Activated CD8-positive, alpha-beta T cell treated with anti-CD3 and anti-CD28 coated beads for 36 hours (primary cell): ENCODE measurements around the gene DPP6. TPM values are rescaled to one million over a fixed set of nuclear protein-coding genes. Genes with fewer than 3 reads are reported as not detected.

ENCODE experiments used
- ATAC-seq: fragments of 200-7000 bp; cut with Tn5 transposase; one replicate; pipeline ENCODE4 v1.10.0; 2021; ENCODE audit warnings: mild to moderate bottlenecking, moderate library complexity
- CTCF ChIA-PET: fragments of 350-600 bp; sonication (Branson Sonifier 250); formaldehyde crosslinking; loops from one replicate; lab custom pipeline; 2021; ENCODE audit warnings: antibody characterized with exemption; lab: Charles Lee
- POLR2A ChIA-PET: fragments of 350-600 bp; sonication (Branson Sonifier 250); formaldehyde crosslinking; loops from one replicate; lab custom pipeline; 2021; ENCODE audit warnings: antibody characterized with exemption; lab: Charles Lee
- DNase-seq: peaks from one replicate; pipeline ENCODE4 v3.0.0-alpha.2; 2020
- H3K27ac Mint-ChIP-seq: one replicate; pipeline ENCODE4 v1.8.0; 2021; ENCODE audit warnings: mild to moderate bottlenecking, mixed read lengths
- H3K27me3 Mint-ChIP-seq: one replicate; pipeline ENCODE4 v1.8.0; 2021; ENCODE audit warnings: mixed read lengths
- H3K36me3 Mint-ChIP-seq: one replicate; pipeline ENCODE4 v1.8.0; 2021; ENCODE audit warnings: low read depth, mixed read lengths
- H3K4me1 Mint-ChIP-seq: one replicate; pipeline ENCODE4 v1.8.0; 2021; ENCODE audit warnings: low read depth, mixed read lengths
- H3K4me3 Mint-ChIP-seq: one replicate; pipeline ENCODE4 v1.8.0; 2021; ENCODE audit warnings: mild to moderate bottlenecking, moderate library complexity, mixed read lengths
- H3K9me3 Mint-ChIP-seq: one replicate; pipeline ENCODE4 v1.8.0; 2021; ENCODE audit warnings: mixed read lengths
- intact Hi-C: fragments of 100-400 bp; cut with micrococcal nuclease; formaldehyde crosslinking; loops from one replicate; pipeline ENCODE4 v1.10.0; 2022
- total RNA-seq, 2 experiments: library from RNA; stranded (reverse); gene quantifications; one replicate each; pipeline ENCODE4 v1.2.3, GENCODE V29; 2021
- TF ChIP-seq, protein P1 (sequence below): fragments of 200-600 bp; IDR thresholded peaks from one replicate; pipeline ENCODE4 v1.8.0; 2022; ENCODE audit warnings: antibody characterized with exemption, mild to moderate bottlenecking

Gene DPP6
- total RNA-seq, 2 experiments from 2014 or later = not detected

DNA sequence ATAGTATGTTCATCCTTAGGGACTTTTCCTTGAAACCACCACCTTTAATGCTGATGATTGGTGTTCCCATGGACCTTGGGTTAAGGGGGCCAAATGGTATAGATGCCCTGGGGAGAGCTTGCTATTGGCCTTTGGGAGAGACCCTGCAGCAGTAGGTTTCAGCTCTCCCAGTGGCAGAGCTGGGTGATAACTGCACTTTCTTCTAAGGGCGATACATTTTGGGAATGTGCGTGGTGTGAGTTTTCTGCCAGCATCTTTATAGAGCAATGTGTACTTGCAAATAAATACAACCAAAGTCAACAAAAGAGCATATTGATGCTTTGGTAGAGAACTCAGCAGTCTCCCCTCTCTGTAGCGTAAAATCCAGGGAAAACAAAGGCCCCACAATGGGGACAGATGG is 546.7 kb downstream of the DPP6 start:
- no peaks in the 10 kb centered on the region for H3K9me3 Mint-ChIP-seq
- H3K4me1 Mint-ChIP-seq = no peaks in the 10 kb centered on the region
- no peaks in the 10 kb centered on the region for H3K36me3 Mint-ChIP-seq
- DNase-seq = no peak
- no peaks in the 10 kb centered on the region for H3K27me3 Mint-ChIP-seq
- ChIA-PET POLR2A (no interaction called here), CTCF (no interaction called here)
- H3K27ac Mint-ChIP-seq = no peak overlapping the region
- intact Hi-C loops = no loop called here
- TF ChIP-seq, protein P1, sequence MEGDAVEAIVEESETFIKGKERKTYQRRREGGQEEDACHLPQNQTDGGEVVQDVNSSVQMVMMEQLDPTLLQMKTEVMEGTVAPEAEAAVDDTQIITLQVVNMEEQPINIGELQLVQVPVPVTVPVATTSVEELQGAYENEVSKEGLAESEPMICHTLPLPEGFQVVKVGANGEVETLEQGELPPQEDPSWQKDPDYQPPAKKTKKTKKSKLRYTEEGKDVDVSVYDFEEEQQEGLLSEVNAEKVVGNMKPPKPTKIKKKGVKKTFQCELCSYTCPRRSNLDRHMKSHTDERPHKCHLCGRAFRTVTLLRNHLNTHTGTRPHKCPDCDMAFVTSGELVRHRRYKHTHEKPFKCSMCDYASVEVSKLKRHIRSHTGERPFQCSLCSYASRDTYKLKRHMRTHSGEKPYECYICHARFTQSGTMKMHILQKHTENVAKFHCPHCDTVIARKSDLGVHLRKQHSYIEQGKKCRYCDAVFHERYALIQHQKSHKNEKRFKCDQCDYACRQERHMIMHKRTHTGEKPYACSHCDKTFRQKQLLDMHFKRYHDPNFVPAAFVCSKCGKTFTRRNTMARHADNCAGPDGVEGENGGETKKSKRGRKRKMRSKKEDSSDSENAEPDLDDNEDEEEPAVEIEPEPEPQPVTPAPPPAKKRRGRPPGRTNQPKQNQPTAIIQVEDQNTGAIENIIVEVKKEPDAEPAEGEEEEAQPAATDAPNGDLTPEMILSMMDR = no peak
- ATAC-seq = no peak
- H3K4me3 Mint-ChIP-seq = no peak overlapping the region

DNA sequence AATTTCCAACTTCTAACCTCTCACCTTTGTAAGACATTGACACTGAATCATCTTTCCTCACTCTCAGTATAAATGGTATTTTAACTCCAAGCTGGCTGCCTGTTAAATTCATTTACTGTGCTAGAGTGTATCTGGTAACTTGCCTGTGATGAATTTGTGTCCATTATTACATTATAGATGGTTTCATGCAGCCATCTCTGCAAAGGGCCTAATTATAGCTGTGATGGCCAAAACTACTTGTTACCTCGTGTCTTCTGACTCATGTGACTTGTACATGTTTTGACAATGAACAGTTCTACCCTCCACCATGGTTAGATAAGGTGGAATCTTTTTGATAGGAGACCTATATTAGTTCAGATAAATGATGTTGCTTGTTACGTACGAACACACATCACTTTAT is 558.7 kb downstream of the DPP6 start:
- no peak for DNase-seq
- TF ChIP-seq, protein P1 = no peak
- Mint-ChIP-seq H3K4me1 (no peaks in the 10 kb centered on the region), H3K27me3 (no peaks in the 10 kb centered on the region), H3K4me3 (no peak overlapping the region), H3K9me3 (no peaks in the 10 kb centered on the region), H3K27ac (no peak overlapping the region), H3K36me3 (no peaks in the 10 kb centered on the region)
- POLR2A ChIA-PET = no interaction called here
- CTCF ChIA-PET = no interaction called here
- intact Hi-C loops = no loop called here
- ATAC-seq = no peak

DNA sequence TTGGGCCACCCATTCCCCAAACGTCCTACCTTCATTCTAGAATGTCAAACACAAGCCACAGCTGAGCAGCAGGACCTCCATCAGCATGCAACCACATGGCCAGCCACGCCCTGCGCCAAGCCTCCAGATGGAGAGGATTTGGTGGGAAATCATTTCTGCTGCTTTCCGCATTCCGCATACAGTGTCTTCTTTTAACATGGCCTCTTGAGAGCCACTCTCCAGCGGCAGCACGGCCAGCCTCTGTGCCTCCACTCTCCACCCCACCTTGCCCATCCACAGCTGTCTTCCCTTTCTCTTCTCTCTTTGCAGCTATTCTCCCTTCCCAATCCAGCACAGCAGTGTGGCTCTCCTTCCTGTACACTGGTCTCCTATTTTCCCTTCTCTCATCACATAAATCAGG is 561.6 kb downstream of the DPP6 start:
- H3K9me3 Mint-ChIP-seq = no peaks in the 10 kb centered on the region
- DNase-seq = no peak
- ChIA-PET POLR2A (no interaction called here), CTCF (no interaction called here)
- TF ChIP-seq, protein P1 = no peak
- no peak overlapping the region for H3K27ac Mint-ChIP-seq
- H3K4me1 Mint-ChIP-seq = no peaks in the 10 kb centered on the region
- H3K36me3 Mint-ChIP-seq = no peaks in the 10 kb centered on the region
- no peak for ATAC-seq
- intact Hi-C loops = no loop called here
- H3K27me3 Mint-ChIP-seq = no peaks in the 10 kb centered on the region
- H3K4me3 Mint-ChIP-seq = no peak overlapping the region

DNA sequence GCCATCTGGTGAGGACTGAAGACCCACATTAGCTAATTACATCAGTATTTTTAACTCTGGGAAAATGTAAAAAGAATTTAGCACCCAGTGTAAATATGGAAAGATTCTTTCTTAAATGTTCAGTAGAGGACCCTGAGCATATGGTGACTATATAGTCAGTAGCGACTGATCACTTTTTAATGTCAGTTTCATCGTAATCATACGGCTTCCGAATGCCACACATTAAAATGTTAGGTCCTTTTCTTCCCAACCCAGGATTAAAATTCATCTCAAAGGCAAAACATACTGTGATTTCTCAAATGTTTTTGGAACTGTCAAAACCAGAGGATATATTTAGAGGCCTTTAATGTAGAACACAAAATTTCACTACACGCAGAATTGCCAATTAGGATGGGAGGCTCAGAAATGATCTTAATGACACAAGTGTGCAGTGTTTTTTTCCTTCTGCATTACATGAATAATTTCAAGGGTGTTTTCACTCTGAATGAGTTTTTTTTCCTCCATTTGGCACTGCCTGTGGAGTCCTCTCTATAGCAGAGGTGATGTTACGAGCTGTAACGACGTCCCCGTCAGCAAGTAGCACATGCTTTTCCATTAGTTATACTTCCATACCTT is 568.0 kb downstream of the DPP6 start:
- Mint-ChIP-seq H3K4me3 (no peak overlapping the region), H3K4me1 (no peaks in the 10 kb centered on the region)
- intact Hi-C loops = no loop called here

DNA sequence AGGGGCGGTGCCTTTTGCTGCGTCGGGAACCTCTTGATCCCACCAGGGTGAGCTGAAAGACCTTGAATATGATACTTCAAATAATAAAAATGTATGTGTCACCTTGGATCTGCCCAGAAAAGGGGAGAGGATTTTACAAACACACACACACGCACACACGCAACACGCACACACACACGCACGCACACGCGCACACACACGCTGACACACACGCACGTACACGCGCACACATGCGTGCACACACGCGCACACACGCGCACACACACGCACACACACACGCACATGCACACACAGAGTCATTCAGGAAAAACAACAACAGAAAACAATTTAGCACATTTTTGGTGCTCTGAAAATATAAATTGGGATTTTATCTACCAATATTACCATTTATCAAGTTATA is 571.2 kb downstream of the DPP6 start:
- ChIA-PET CTCF (no interaction called here), POLR2A (no interaction called here)
- Mint-ChIP-seq H3K27me3 (no peaks in the 10 kb centered on the region), H3K9me3 (peaks cover 2% of the 10 kb centered on the region), H3K4me3 (no peak overlapping the region), H3K27ac (no peak overlapping the region), H3K36me3 (no peaks in the 10 kb centered on the region), H3K4me1 (no peaks in the 10 kb centered on the region)
- DNase-seq (no peak), ATAC-seq (no peak)
- intact Hi-C loops = no loop called here
- TF ChIP-seq, protein P1 = no peak

More for the DNA sequence above, 568.0 kb downstream of the DPP6 start:
- DNase-seq (no peak), ATAC-seq (no peak)
- no peaks in the 10 kb centered on the region for H3K36me3 Mint-ChIP-seq
- no peaks in the 10 kb centered on the region for H3K27me3 Mint-ChIP-seq
- POLR2A ChIA-PET = no interaction called here
- H3K27ac Mint-ChIP-seq = no peak overlapping the region
- TF ChIP-seq, protein P1 = no peak
- peaks cover 2% of the 10 kb centered on the region for H3K9me3 Mint-ChIP-seq
- CTCF ChIA-PET = no interaction called here
